Panc1 (cell line): ENCODE results near the gene INSYN1. TPM values are rescaled to one million over a fixed set of nuclear protein-coding genes. Genes with fewer than 3 reads are reported as not detected.

ENCODE experiments used
- ATAC-seq: fragments of 200-7000 bp; cut with Tn5 transposase; 2 replicates; pipeline ENCODE4 v1.9.1; 2020; ENCODE audit warnings: mild to moderate bottlenecking, moderate library complexity
- BruUV-seq: library from RNA; stranded (reverse); fragments of 400-500 nt; replicated peaks from 2 replicates; lab custom pipeline; 2021; lab: Mats Ljungman, UMichigan
- CTCF ChIA-PET: fragments of 300-600 bp; sonication (Branson Sonifier 250); formaldehyde crosslinking; loops from one replicate; lab custom pipeline; 2022; ENCODE audit warnings: antibody characterized with exemption; lab: Charles Lee
- POLR2A ChIA-PET: fragments of 300-600 bp; sonication (Branson Sonifier 250); formaldehyde crosslinking; loops from one replicate; lab custom pipeline; 2022; ENCODE audit warnings: antibody characterized with exemption; lab: Charles Lee
- DNase-seq: peaks from one replicate; pipeline ENCODE4 v3.0.0-alpha.2; 2010; ENCODE audit warnings: low read depth, low spot score
- H3K27ac ChIP-seq: 2 replicates; pipeline ENCODE4 v1.5.1; 2011; ENCODE audit warnings: mild to moderate bottlenecking, low read length, inconsistent platforms
- H3K27me3 ChIP-seq: fragments of 200-500 bp; sonication (Bioruptor generic); 2 replicates; pipeline ENCODE4 v1.6.0; 2014; ENCODE audit warnings: low read length, inconsistent platforms; ENCODE audit not compliant: control insufficient read depth, insufficient read depth
- H3K36me3 ChIP-seq: fragments of 200-500 bp; sonication (Bioruptor generic); 2 replicates; pipeline ENCODE4 v1.5.1; 2014; ENCODE audit warnings: inconsistent platforms, mild to moderate bottlenecking, low read length, moderate library complexity; ENCODE audit not compliant: control insufficient read depth, insufficient read depth
- H3K4me1 ChIP-seq: 2 replicates; pipeline ENCODE4 v1.5.1; 2011; ENCODE audit warnings: inconsistent platforms, mild to moderate bottlenecking, low read length, moderate library complexity; ENCODE audit not compliant: control insufficient read depth, insufficient read depth
- H3K4me3 ChIP-seq, 2 experiments: 2 replicates each; pipeline ENCODE4 v1.5.1; 2011 to 2012; ENCODE audit warnings: low read depth in 2 of 2, low read length in 2 of 2, mild to moderate bottlenecking in 2 of 2, inconsistent platforms in 1 of 2, moderate library complexity in 1 of 2
- H3K9me3 ChIP-seq: fragments of 200-500 bp; sonication (Bioruptor generic); 2 replicates; pipeline ENCODE4 v1.5.1; 2014; ENCODE audit warnings: low read depth, mild to moderate bottlenecking, inconsistent platforms, low read length, moderate library complexity; ENCODE audit not compliant: control insufficient read depth, insufficient read depth
- POLR2AphosphoS5 ChIP-seq: IDR thresholded peaks from 2 replicates; pipeline ENCODE4 v1.6.1; 2012; ENCODE audit warnings: mild to moderate bottlenecking, low read depth, low read length, moderate library complexity
- SIN3A ChIP-seq: IDR thresholded peaks from 2 replicates; pipeline ENCODE4 v1.6.1; 2012; ENCODE audit warnings: low read depth, mild to moderate bottlenecking, low read length, moderate library complexity, borderline replicate concordance; ENCODE audit not compliant: insufficient read depth
- TCF7L2 ChIP-seq: IDR thresholded peaks from 2 replicates; pipeline ENCODE4 v1.6.1; 2011; ENCODE audit warnings: mild to moderate bottlenecking, low read depth, low read length, inconsistent platforms
- in situ Hi-C: cut with HindIII; loops from 2 replicates; pipeline ENCODE4 v1.10.0; 2016; ENCODE audit warnings: low sequenced_read_pairs, low pct_unique_long_range_greater_than_20kb
- intact Hi-C: fragments of 100-400 bp; cut with micrococcal nuclease; formaldehyde crosslinking; loops from one replicate; pipeline ENCODE4 v1.10.0; 2022; ENCODE audit not compliant: unreplicated experiment
- total RNA-seq: library from RNA; stranded (reverse); gene quantifications from one replicate; pipeline ENCODE4 v1.2.1, GENCODE V29; 2021; ENCODE audit not compliant: unreplicated experiment
- TF ChIP-seq, protein P1 (sequence below), 2 experiments: IDR thresholded peaks; 2 replicates each; pipeline ENCODE4 v1.6.1; 2011 to 2012; ENCODE audit warnings: low read depth in 2 of 2, control low read depth in 1 of 2, low read length in 1 of 2, mild to moderate bottlenecking in 1 of 2, moderate library complexity in 1 of 2; ENCODE audit not compliant: insufficient read depth in 1 of 2
- TF ChIP-seq, protein P2 (sequence below): fragments of 450-650 bp; IDR thresholded peaks from 2 replicates; pipeline ENCODE4 v1.5.1; 2017; ENCODE audit warnings: mild to moderate bottlenecking

INSYN1 gene
- total RNA-seq, 1 experiment from 2014 or later: 2.6 TPM

DNA sequence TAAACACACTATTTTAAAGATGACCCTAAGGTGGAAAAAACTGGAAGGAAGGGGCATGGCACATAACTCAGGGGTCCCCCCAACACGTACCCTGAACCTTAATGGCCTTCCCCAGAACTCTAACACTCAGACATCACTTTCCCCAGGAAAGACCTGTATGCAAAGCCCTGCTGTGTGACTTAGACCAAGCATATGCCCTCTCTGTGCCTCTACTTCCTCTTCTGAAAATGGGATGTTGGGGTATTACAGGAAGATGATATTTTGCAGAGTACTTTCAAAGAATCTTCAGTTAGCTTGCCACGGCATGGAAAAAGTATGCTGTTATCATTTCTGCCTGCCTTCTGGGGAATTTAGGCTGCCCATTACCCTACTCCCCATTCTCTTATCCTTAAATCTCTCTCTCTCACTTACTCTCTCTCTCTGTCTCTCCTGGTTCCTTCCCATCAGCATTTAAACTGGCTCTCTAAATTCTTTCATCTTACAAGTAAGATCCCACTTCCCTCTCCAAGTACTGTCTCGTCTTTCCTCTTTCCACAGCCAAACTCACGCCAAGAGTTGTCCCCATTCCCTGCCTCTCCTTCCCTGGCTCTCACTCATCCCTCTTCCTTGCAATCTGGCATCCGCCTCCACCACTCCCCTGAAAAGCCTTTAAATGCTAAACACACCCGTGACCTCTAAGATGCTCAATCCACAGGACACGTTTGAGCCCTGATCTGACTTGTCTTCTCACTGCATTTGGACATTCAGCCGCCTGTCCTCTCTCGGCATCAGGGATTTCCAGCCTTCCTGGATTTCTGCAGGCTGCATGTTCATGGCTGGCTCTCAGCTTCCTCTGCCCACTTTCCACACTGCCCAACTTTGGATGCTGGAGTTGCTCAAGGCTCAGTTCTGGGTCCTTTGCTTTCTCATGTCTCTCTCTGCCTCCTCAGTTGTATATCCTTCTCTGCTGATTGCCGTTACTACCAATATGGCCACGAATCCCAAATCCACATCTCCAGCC is 7.5 kb upstream of the INSYN1 start:
- in situ Hi-C loops: no loop called here
- no peak for DNase-seq
- ChIA-PET POLR2A (no interaction called here), CTCF (no interaction called here)
- Histone ChIP-seq H3K9me3 (no peaks in the 10 kb centered on the region), H3K36me3 (no peaks in the 10 kb centered on the region), H3K27ac (no peak overlapping the region), H3K27me3 (peaks cover 20% of the 10 kb centered on the region), H3K4me1 (no peaks in the 10 kb centered on the region), H3K4me3 (no peak overlapping the region)
- no TSS peak for BruUV-seq
- TF ChIP-seq POLR2AphosphoS5 (no peak), TCF7L2 (no peak), SIN3A (no peak)
- TF ChIP-seq, protein P1, sequence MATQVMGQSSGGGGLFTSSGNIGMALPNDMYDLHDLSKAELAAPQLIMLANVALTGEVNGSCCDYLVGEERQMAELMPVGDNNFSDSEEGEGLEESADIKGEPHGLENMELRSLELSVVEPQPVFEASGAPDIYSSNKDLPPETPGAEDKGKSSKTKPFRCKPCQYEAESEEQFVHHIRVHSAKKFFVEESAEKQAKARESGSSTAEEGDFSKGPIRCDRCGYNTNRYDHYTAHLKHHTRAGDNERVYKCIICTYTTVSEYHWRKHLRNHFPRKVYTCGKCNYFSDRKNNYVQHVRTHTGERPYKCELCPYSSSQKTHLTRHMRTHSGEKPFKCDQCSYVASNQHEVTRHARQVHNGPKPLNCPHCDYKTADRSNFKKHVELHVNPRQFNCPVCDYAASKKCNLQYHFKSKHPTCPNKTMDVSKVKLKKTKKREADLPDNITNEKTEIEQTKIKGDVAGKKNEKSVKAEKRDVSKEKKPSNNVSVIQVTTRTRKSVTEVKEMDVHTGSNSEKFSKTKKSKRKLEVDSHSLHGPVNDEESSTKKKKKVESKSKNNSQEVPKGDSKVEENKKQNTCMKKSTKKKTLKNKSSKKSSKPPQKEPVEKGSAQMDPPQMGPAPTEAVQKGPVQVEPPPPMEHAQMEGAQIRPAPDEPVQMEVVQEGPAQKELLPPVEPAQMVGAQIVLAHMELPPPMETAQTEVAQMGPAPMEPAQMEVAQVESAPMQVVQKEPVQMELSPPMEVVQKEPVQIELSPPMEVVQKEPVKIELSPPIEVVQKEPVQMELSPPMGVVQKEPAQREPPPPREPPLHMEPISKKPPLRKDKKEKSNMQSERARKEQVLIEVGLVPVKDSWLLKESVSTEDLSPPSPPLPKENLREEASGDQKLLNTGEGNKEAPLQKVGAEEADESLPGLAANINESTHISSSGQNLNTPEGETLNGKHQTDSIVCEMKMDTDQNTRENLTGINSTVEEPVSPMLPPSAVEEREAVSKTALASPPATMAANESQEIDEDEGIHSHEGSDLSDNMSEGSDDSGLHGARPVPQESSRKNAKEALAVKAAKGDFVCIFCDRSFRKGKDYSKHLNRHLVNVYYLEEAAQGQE (IDR thresholded peaks at IDR 0.05; ENCODE audit: insufficient read depth in 1 of 2, low read depth in 2 of 2, low read length in 1 of 2): no peak
- TF ChIP-seq, protein P2, sequence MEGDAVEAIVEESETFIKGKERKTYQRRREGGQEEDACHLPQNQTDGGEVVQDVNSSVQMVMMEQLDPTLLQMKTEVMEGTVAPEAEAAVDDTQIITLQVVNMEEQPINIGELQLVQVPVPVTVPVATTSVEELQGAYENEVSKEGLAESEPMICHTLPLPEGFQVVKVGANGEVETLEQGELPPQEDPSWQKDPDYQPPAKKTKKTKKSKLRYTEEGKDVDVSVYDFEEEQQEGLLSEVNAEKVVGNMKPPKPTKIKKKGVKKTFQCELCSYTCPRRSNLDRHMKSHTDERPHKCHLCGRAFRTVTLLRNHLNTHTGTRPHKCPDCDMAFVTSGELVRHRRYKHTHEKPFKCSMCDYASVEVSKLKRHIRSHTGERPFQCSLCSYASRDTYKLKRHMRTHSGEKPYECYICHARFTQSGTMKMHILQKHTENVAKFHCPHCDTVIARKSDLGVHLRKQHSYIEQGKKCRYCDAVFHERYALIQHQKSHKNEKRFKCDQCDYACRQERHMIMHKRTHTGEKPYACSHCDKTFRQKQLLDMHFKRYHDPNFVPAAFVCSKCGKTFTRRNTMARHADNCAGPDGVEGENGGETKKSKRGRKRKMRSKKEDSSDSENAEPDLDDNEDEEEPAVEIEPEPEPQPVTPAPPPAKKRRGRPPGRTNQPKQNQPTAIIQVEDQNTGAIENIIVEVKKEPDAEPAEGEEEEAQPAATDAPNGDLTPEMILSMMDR: no peak
- ATAC-seq: no peak
- intact Hi-C loops: no loop called here

DNA sequence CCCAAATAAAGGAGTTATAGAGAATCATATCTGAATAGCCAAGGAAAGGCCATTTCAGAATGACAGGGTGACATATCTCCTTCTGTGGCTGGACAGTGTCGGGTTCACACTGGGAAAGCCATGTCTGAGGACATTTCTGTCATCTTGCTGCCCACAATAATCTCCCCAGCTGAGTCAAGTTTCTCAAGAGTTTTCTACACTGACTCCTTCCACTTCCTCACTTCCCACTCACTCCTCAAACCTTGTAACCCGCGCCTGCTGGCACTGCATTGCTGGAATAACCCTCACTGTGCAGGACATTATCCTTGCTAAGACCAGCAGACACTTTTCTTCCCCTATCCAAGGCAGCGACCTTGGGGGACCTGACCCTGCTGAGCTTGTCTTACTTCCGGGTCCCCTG is 5.3 kb upstream of the INSYN1 start:
- CTCF ChIA-PET: no interaction called here

More for the DNA sequence above, 5.3 kb upstream of the INSYN1 start:
- TF ChIP-seq, protein P2: no peak
- no peak for TF ChIP-seq POLR2AphosphoS5
- TF ChIP-seq TCF7L2: no peak
- TF ChIP-seq, protein P1 (IDR thresholded peaks at IDR 0.05; ENCODE audit: insufficient read depth in 1 of 2, low read depth in 2 of 2, low read length in 1 of 2): no peak
- TF ChIP-seq SIN3A: no peak
- ATAC-seq: no peak
- Histone ChIP-seq H3K36me3 (no peaks in the 10 kb centered on the region), H3K4me3 (no peak overlapping the region), H3K27ac (no peak overlapping the region), H3K9me3 (no peaks in the 10 kb centered on the region), H3K27me3 (peaks cover 16% of the 10 kb centered on the region), H3K4me1 (no peaks in the 10 kb centered on the region)
- intact Hi-C loops (no loop called here), in situ Hi-C loops (no loop called here)
- DNase-seq: no peak
- POLR2A ChIA-PET: no interaction called here
- no TSS peak for BruUV-seq
